Measurements from ENCODE around the gene TPP2. TPM values are rescaled to one million over a fixed set of nuclear protein-coding genes. Genes with fewer than 3 reads are reported as not detected.

Gene TPP2
- total RNA-seq, 1 donor from 2014 or later = 44.9 TPM

DNA sequence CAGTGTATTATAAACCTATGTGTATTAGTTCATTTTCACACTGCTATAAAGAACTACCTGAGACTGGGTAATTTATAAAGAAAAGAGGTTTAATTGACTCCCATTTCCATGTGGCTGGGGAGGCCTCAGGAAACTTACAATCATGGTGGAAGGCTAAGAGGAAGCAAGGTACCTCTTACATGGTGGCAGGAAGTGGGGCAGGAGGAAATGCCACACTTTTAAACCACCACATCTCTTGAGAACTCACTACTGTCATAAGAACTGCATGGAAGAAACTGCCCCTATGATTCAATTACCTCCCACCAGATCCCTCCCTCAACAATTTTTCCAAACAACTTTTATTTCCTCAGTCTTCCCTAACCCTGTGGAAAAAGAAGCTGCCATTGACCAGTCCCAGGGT lies 14.5 kb upstream of the TPP2 start:
- H3K4me1 Mint-ChIP-seq (ENCODE audit: unreplicated experiment) = no peaks in the 10 kb centered on the region
- no peaks in the 10 kb centered on the region for H3K36me3 Mint-ChIP-seq (ENCODE audit: unreplicated experiment)
- TF ChIP-seq, protein P1, sequence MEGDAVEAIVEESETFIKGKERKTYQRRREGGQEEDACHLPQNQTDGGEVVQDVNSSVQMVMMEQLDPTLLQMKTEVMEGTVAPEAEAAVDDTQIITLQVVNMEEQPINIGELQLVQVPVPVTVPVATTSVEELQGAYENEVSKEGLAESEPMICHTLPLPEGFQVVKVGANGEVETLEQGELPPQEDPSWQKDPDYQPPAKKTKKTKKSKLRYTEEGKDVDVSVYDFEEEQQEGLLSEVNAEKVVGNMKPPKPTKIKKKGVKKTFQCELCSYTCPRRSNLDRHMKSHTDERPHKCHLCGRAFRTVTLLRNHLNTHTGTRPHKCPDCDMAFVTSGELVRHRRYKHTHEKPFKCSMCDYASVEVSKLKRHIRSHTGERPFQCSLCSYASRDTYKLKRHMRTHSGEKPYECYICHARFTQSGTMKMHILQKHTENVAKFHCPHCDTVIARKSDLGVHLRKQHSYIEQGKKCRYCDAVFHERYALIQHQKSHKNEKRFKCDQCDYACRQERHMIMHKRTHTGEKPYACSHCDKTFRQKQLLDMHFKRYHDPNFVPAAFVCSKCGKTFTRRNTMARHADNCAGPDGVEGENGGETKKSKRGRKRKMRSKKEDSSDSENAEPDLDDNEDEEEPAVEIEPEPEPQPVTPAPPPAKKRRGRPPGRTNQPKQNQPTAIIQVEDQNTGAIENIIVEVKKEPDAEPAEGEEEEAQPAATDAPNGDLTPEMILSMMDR (IDR thresholded peaks at IDR 0.05) = no peak
- H3K27me3 Mint-ChIP-seq (ENCODE audit: unreplicated experiment) = peaks cover 42% of the 10 kb centered on the region
- no peak for DNase-seq (ENCODE audit: extremely low spot score, unreplicated experiment)
- H3K27ac Mint-ChIP-seq (ENCODE audit: unreplicated experiment) = no peak overlapping the region
- H3K9me3 Mint-ChIP-seq (ENCODE audit: unreplicated experiment) = no peaks in the 10 kb centered on the region
- no peak overlapping the region for H3K4me3 Mint-ChIP-seq (ENCODE audit: unreplicated experiment)

DNA sequence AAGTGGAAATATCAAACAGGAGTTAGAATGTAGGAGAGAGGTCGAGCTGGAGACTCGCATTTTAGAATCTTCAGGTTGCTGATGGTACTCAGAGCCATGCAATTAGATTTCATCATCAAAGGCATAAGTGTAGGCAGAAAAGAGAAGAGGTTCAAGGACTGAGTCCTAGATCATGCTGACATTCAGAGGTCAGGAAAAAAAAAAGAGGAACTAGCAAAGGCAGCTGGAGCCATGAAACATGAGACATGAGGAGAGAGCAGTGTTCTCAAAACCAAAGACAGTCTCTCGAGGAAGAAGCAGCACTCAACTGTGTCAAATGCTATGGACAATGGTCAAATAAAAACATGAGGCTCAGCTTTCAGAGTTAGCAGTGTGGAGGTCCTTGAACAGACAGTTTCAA lies 12.4 kb upstream of the TPP2 start:
- Mint-ChIP-seq H3K27me3 (ENCODE audit: unreplicated experiment) (peaks cover 40% of the 10 kb centered on the region), H3K9me3 (ENCODE audit: unreplicated experiment) (no peaks in the 10 kb centered on the region), H3K4me3 (ENCODE audit: unreplicated experiment) (no peak overlapping the region), H3K4me1 (ENCODE audit: unreplicated experiment) (no peaks in the 10 kb centered on the region), H3K36me3 (ENCODE audit: unreplicated experiment) (no peaks in the 10 kb centered on the region), H3K27ac (ENCODE audit: unreplicated experiment) (no peak overlapping the region)
- DNase-seq (ENCODE audit: extremely low spot score, unreplicated experiment) = no peak
- TF ChIP-seq, protein P1 (IDR thresholded peaks at IDR 0.05) = no peak

- H3K9me3 Mint-ChIP-seq (ENCODE audit: unreplicated experiment) = no peaks in the 10 kb centered on the region
- TF ChIP-seq, protein P1 (IDR thresholded peaks at IDR 0.05) = no peak
- no peak for DNase-seq (ENCODE audit: extremely low spot score, unreplicated experiment)
- no peaks in the 10 kb centered on the region for H3K4me1 Mint-ChIP-seq (ENCODE audit: unreplicated experiment)
- peaks cover 29% of the 10 kb centered on the region for H3K27me3 Mint-ChIP-seq (ENCODE audit: unreplicated experiment)
- H3K27ac Mint-ChIP-seq (ENCODE audit: unreplicated experiment) = no peak overlapping the region
- H3K36me3 Mint-ChIP-seq (ENCODE audit: unreplicated experiment) = no peaks in the 10 kb centered on the region
- H3K4me3 Mint-ChIP-seq (ENCODE audit: unreplicated experiment) = no peak overlapping the region
These were observed 10.2 kb upstream of the TPP2 start for GRCh38 chr13:102586615-102587014.

DNA sequence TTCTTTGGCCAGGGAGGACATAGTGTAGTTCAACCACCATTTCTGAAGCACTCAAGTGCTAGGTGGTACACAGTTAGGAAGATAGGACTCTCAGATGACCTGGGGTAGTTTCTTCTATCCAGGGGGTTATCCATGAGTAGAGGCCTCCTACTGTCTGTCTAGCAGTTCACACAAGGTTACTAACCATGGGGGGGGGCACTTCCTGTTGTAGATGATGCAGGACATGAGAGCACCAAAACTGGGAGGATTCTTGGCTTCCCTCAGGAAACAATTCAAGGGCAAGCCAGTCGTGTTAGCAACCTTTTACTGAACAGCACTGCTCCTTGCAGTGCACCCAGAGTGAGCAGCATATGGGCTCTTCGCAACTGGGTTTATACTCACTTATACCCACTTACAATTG lies 8.9 kb upstream of the TPP2 start:
- Mint-ChIP-seq H3K36me3 (ENCODE audit: unreplicated experiment) (no peaks in the 10 kb centered on the region), H3K9me3 (ENCODE audit: unreplicated experiment) (no peaks in the 10 kb centered on the region), H3K27me3 (ENCODE audit: unreplicated experiment) (peaks cover 22% of the 10 kb centered on the region), H3K4me1 (ENCODE audit: unreplicated experiment) (peaks cover 6% of the 10 kb centered on the region), H3K27ac (ENCODE audit: unreplicated experiment) (no peak overlapping the region), H3K4me3 (ENCODE audit: unreplicated experiment) (no peak overlapping the region)
- no peak for DNase-seq (ENCODE audit: extremely low spot score, unreplicated experiment)
- TF ChIP-seq, protein P1 (IDR thresholded peaks at IDR 0.05) = no peak

- TF ChIP-seq, protein P1 (IDR thresholded peaks at IDR 0.05) = no peak
- H3K4me3 Mint-ChIP-seq (ENCODE audit: unreplicated experiment) = no peak overlapping the region
- no peak for DNase-seq (ENCODE audit: extremely low spot score, unreplicated experiment)
- H3K27ac Mint-ChIP-seq (ENCODE audit: unreplicated experiment) = no peak overlapping the region
- H3K4me1 Mint-ChIP-seq (ENCODE audit: unreplicated experiment) = peaks cover 6% of the 10 kb centered on the region
- no peaks in the 10 kb centered on the region for H3K36me3 Mint-ChIP-seq (ENCODE audit: unreplicated experiment)
- peaks cover 8% of the 10 kb centered on the region for H3K27me3 Mint-ChIP-seq (ENCODE audit: unreplicated experiment)
- no peaks in the 10 kb centered on the region for H3K9me3 Mint-ChIP-seq (ENCODE audit: unreplicated experiment)
These were observed 7.4 kb upstream of the TPP2 start for GRCh38 chr13:102589301-102589822.
